Left ventricle myocardium inferior (tissue), 1 donor: Measurements from ENCODE around the gene PDCD7. TPM values are rescaled to one million over a fixed set of nuclear protein-coding genes. Genes with fewer than 3 reads are reported as not detected.

ENCODE experiments used
- DNase-seq: peaks from one replicate; pipeline ENCODE4 v3.0.0-alpha.2; 2020
- H3K27ac ChIP-seq: fragments of 200-600 bp; replicated peaks from 2 replicates; pipeline ENCODE4 v1.8.0; 2021
- H3K27me3 ChIP-seq: fragments of 200-600 bp; 2 replicates; pipeline ENCODE4 v1.8.0; 2021; ENCODE audit warnings: low read depth
- H3K36me3 ChIP-seq: fragments of 200-600 bp; 2 replicates; pipeline ENCODE4 v1.8.0; 2021
- H3K4me1 ChIP-seq: fragments of 200-600 bp; 2 replicates; pipeline ENCODE4 v1.8.0; 2021
- H3K4me3 ChIP-seq: fragments of 200-600 bp; 2 replicates; pipeline ENCODE4 v1.8.0; 2021; ENCODE audit warnings: mild to moderate bottlenecking, moderate library complexity
- H3K9me3 ChIP-seq: fragments of 200-600 bp; replicated peaks from 2 replicates; pipeline ENCODE4 v1.8.0; 2021
- intact Hi-C: fragments of 100-400 bp; cut with micrococcal nuclease; formaldehyde crosslinking; loops from one replicate; pipeline ENCODE4 v1.11.0; 2022
- total RNA-seq: library from RNA; stranded (reverse); fragmentation: NEBNext Ultra II Directional; extraction: Animal tissue kit (Norgen Biotek cat#: 25700); gene quantifications from one replicate; pipeline ENCODE4 v1.2.1, GENCODE V29; 2021
- TF ChIP-seq, protein P1 (sequence below): fragments of 200-600 bp; IDR thresholded peaks from 2 replicates; pipeline ENCODE4 v1.8.0; 2021; ENCODE audit warnings: antibody characterized with exemption, mild to moderate bottlenecking, borderline replicate concordance
- donor health status: DM: no; HTN: yes; CAD: no; lungs with severe emphysema.

PDCD7 gene
- total RNA-seq, 1 donor from 2014 or later = 14.5 TPM

DNA sequence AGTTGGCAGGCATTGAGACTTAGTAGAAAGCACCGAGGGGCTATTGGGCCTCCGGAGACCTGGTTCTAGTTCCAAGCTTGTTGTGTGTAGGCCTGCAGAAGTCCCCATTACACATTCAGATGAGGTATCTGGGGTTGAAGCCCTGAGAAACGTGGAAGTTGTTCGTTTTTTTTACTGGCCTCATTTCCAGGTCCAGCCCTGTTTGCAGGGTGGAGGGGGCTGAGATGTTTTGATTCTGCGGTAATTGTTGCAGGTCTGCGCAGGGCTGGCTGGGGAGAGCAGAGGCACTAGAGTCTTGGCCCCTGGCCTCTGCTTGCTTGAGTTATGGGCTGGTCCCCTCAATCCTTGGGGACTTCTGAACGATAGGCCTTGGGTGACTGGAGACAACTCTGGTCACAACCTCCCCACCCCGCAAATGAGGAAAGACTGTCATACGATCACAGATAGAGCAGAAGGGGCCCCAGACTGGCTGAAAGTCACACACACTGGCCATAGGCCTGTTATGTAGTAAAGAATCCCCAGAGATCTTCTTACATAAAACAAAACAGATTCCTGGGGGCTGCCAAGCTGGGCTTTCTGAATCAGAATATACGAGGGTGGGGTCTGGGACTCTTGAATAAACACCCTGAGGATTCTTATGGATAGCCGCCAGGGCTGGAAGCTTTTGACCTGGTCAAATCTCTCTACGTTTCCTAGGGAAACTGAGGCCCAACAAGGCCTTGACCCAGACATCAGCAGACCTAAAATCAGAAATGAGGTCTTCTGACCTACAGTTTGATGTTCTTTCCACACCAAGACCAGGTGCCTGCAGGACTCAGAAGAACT lies 41.5 kb downstream of the PDCD7 start:
- Histone ChIP-seq H3K4me3 (no peak overlapping the region), H3K9me3 (no peaks in the 10 kb centered on the region), H3K27ac (peak overlapping the region; percentile 12), H3K4me1 (peaks cover 68% of the 10 kb centered on the region), H3K36me3 (no peaks in the 10 kb centered on the region), H3K27me3 (no peaks in the 10 kb centered on the region)
- TF ChIP-seq, protein P1, sequence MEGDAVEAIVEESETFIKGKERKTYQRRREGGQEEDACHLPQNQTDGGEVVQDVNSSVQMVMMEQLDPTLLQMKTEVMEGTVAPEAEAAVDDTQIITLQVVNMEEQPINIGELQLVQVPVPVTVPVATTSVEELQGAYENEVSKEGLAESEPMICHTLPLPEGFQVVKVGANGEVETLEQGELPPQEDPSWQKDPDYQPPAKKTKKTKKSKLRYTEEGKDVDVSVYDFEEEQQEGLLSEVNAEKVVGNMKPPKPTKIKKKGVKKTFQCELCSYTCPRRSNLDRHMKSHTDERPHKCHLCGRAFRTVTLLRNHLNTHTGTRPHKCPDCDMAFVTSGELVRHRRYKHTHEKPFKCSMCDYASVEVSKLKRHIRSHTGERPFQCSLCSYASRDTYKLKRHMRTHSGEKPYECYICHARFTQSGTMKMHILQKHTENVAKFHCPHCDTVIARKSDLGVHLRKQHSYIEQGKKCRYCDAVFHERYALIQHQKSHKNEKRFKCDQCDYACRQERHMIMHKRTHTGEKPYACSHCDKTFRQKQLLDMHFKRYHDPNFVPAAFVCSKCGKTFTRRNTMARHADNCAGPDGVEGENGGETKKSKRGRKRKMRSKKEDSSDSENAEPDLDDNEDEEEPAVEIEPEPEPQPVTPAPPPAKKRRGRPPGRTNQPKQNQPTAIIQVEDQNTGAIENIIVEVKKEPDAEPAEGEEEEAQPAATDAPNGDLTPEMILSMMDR = no peak
- no peak for DNase-seq
- intact Hi-C loops = no loop called here

DNA sequence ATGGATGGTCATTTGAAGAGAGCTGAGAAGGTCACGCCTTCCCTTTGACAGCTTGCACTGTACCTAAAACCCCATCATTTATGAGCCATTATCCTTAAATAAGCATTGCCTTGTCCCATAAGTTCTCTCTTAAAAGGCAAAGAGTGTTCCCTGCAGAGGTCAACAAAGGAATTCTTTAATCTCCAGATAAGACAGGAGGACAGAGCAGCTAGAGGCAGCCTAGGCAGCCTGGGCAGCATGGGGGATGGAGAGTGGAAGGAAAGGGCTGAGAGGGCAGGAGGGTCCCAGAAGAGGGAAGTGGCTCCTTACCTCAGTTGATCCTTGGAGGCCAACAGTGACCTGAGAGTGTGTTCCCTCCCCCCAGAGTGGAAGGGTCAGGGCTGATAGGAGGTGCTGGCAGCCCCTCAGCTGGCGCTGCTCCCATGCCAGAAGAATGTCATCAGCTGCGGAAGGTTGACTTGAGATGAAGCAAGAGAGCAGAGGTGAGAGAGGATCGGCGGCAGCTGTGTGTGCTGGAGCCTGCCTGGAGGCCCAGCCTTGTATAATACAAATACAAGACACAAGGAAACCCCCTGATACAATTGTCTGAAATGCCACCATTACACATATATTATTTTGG lies 44.3 kb downstream of the PDCD7 start:
- intact Hi-C loops = no loop called here

DNA sequence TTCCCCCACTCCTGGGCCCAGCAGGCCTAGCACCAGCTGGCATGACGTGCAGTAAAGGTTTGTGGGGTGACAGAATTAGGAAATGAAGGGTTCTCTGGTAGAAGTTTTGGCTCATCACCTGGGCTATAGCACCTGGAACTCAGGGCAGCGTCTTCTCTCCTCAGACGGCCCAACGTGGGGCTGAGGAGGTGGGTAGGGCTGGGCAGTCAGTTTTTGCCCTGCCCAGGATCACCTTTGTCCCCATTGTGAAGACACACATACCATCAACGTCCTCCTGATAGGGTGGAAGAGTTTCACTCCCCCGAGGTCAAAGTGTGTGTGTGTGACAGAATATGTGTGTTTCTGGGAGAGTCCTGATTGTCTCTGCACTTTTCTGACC lies 45.0 kb downstream of the PDCD7 start:
- H3K4me1 ChIP-seq = peaks cover 88% of the 10 kb centered on the region
- no peaks in the 10 kb centered on the region for H3K9me3 ChIP-seq
- TF ChIP-seq, protein P1 = no peak
- no peaks in the 10 kb centered on the region for H3K27me3 ChIP-seq
- intact Hi-C loops = no loop called here
- DNase-seq = no peak
- H3K27ac ChIP-seq = peak overlapping the region; percentile 93
- H3K36me3 ChIP-seq = no peaks in the 10 kb centered on the region
- no peak overlapping the region for H3K4me3 ChIP-seq

More for the DNA sequence above, 44.3 kb downstream of the PDCD7 start:
- H3K4me1 ChIP-seq = peaks cover 87% of the 10 kb centered on the region
- no peak overlapping the region for H3K4me3 ChIP-seq
- H3K27ac ChIP-seq = peak overlapping the region; percentile 93
- H3K9me3 ChIP-seq = no peaks in the 10 kb centered on the region
- TF ChIP-seq, protein P1 = no peak
- DNase-seq = peak; percentile 64
- no peaks in the 10 kb centered on the region for H3K27me3 ChIP-seq
- no peaks in the 10 kb centered on the region for H3K36me3 ChIP-seq

DNA sequence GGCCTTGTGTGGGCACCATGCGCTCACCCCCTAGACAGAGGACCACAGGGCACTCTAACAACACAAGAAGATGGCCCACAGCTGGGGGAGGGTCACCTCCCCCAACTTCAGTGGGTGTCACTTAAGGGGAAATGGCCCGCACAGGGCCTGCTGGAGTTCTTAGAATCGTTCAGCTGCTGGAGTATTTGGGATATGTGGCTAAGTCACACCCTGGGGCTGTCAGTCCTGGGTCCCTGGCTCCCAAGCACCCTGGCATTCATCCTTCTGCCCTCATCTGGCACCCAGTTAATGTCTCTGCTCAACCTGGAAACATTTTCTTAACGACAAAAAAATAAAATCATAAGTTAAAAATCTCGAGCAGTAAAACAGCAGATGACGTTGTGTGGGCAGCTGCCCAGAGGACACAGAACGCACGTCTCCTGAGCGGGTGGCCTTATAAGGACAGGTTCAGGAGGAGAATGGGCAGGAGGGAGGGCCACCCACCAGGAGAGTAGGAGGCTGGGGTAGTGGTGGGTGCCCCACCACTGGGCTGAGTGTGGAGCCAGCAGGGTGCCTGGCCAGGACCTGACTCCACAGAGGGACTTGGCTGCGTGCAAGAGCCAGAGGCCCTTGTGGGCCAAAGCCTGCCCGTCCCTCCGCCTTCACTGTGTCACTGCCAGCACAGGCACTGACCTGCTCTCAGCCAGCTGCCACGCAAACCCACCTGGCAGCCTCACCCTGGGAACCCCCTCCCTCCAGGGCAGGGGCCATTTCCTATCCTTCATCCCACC lies 45.5 kb downstream of the PDCD7 start:
- H3K27me3 ChIP-seq = no peaks in the 10 kb centered on the region
- H3K27ac ChIP-seq = peak overlapping the region; percentile 93
- peaks cover 94% of the 10 kb centered on the region for H3K4me1 ChIP-seq
- DNase-seq = peak; percentile 70
- no peaks in the 10 kb centered on the region for H3K9me3 ChIP-seq
- TF ChIP-seq, protein P1 = no peak
- H3K36me3 ChIP-seq = no peaks in the 10 kb centered on the region
- no peak overlapping the region for H3K4me3 ChIP-seq
- intact Hi-C loops = no loop called here

DNA sequence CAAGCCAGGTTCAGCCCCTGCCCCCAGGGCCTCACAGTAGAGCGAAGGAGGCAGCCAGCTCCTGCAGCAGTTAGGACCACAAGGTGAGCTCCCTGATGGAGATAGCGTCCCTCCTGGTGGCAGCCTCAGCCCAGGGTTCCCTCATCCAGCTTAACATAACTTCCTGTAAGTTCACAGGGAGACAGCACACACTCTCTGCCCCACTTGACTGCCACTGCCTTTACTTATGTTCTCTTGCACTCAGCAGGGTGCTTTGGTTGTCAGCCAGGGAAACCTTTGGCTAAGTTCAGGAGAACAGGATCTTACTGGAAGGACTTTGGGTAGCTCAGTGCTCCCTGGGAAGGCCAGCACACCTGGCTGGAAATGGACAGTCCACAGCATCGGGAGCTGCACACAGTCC lies 46.2 kb downstream of the PDCD7 start:
- intact Hi-C loops = no loop called here
- TF ChIP-seq, protein P1 = no peak

More for the DNA sequence above, 46.2 kb downstream of the PDCD7 start:
- Histone ChIP-seq H3K4me1 (peaks cover 95% of the 10 kb centered on the region), H3K27me3 (no peaks in the 10 kb centered on the region), H3K36me3 (no peaks in the 10 kb centered on the region), H3K9me3 (no peaks in the 10 kb centered on the region), H3K4me3 (no peak overlapping the region), H3K27ac (peak overlapping the region; percentile 93)
- no peak for DNase-seq
